ENCODE measurements around the gene VAMP3. TPM values are rescaled to one million over a fixed set of nuclear protein-coding genes. Genes with fewer than 3 reads are reported as not detected.

The VAMP3 gene
- total RNA-seq, 1 donor from 2014 or later, result 63.9 TPM

DNA sequence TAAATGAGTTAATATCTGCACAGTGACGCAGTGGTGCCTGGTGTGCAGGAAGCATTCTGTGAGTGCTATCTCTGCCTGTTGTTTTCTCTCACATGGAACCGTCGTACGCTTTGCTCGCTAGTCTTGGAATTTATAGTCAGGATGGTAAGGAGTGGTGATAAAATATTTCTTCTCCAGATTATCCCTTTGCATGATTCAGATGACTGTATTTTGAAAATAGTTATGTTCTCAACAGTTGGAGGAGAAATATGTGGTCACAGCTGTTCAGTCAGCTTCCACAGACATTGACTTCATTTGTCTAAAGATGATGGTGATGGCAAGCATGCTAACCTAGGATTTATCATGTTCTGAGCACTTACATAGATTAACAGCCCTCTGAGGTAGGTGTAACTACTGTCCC is 41.3 kb upstream of the VAMP3 start:
- no peak overlapping the region for H3K4me3 Mint-ChIP-seq

GRCh38 chr1:7732331-7732730 is 38.8 kb upstream of the VAMP3 start:
- Mint-ChIP-seq H3K4me1 (peaks cover 18% of the 10 kb centered on the region), H3K36me3 (ENCODE audit: low read depth) (no peaks in the 10 kb centered on the region), H3K27me3 (ENCODE audit: low read depth) (no peaks in the 10 kb centered on the region), H3K9me3 (no peaks in the 10 kb centered on the region), H3K27ac (ENCODE audit: unreplicated experiment) (no peak overlapping the region), H3K4me3 (no peak overlapping the region)
- TF ChIP-seq, protein P1, sequence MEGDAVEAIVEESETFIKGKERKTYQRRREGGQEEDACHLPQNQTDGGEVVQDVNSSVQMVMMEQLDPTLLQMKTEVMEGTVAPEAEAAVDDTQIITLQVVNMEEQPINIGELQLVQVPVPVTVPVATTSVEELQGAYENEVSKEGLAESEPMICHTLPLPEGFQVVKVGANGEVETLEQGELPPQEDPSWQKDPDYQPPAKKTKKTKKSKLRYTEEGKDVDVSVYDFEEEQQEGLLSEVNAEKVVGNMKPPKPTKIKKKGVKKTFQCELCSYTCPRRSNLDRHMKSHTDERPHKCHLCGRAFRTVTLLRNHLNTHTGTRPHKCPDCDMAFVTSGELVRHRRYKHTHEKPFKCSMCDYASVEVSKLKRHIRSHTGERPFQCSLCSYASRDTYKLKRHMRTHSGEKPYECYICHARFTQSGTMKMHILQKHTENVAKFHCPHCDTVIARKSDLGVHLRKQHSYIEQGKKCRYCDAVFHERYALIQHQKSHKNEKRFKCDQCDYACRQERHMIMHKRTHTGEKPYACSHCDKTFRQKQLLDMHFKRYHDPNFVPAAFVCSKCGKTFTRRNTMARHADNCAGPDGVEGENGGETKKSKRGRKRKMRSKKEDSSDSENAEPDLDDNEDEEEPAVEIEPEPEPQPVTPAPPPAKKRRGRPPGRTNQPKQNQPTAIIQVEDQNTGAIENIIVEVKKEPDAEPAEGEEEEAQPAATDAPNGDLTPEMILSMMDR (conservative IDR thresholded peaks at IDR 0.05), result no peak
- DNase-seq (ENCODE audit: low read depth, low spot score), result no peak

More for the DNA sequence above, 41.3 kb upstream of the VAMP3 start:
- Mint-ChIP-seq H3K27ac (ENCODE audit: unreplicated experiment) (no peak overlapping the region), H3K27me3 (ENCODE audit: low read depth) (no peaks in the 10 kb centered on the region), H3K4me1 (peaks cover 18% of the 10 kb centered on the region), H3K9me3 (no peaks in the 10 kb centered on the region), H3K36me3 (ENCODE audit: low read depth) (no peaks in the 10 kb centered on the region)
- TF ChIP-seq, protein P1 (conservative IDR thresholded peaks at IDR 0.05), result no peak
- no peak for DNase-seq (ENCODE audit: low read depth, low spot score)

DNA sequence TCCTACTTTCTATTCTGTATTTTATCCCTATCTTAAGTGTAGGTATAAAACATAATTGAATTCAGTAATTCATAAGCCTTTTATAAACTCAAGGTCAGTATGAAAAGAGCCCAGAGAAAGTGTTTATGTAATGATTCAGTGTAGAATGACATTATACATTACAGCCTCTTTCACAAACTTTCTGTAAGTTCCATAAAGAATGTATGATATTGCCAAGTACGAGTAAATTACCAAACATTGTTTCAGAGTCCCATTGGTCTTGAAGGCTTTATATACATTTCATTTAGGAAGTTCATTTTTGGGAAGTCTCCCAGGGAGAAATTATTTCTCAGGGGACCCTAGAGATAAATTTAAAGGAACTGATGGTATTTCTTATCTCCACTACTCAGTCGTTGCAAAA is 37.8 kb upstream of the VAMP3 start:
- Mint-ChIP-seq H3K4me1 (peaks cover 12% of the 10 kb centered on the region), H3K4me3 (no peak overlapping the region)
- TF ChIP-seq, protein P1 (conservative IDR thresholded peaks at IDR 0.05), result no peak

DNA sequence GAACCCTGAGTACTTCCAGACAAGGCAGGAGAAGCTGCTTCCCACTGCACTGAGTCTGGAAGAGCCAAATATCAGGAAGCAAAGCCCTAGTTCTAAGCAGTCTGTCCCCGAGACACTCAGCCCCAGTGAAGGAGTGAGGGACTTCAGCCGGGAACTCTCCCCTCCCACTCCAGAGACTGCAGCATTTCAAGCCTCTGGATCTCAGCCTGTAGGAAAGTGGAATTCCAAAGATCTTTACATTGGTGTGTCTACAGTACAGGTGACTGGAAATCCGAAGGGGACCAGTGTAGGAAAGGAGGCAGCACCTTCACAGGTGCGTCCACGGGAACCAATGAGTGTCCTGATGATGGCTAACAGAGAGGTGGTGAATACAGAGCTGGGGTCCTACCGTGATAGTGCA is 33.1 kb upstream of the VAMP3 start:
- Mint-ChIP-seq H3K36me3 (ENCODE audit: low read depth) (peaks cover 17% of the 10 kb centered on the region), H3K27me3 (ENCODE audit: low read depth) (no peaks in the 10 kb centered on the region), H3K4me1 (peaks cover 7% of the 10 kb centered on the region), H3K27ac (ENCODE audit: unreplicated experiment) (no peak overlapping the region), H3K9me3 (peaks cover 5% of the 10 kb centered on the region), H3K4me3 (no peak overlapping the region)
- TF ChIP-seq, protein P1 (conservative IDR thresholded peaks at IDR 0.05), result no peak
- no peak for DNase-seq (ENCODE audit: low read depth, low spot score)

More for the DNA sequence above, 37.8 kb upstream of the VAMP3 start:
- Mint-ChIP-seq H3K27me3 (ENCODE audit: low read depth) (no peaks in the 10 kb centered on the region), H3K27ac (ENCODE audit: unreplicated experiment) (no peak overlapping the region), H3K36me3 (ENCODE audit: low read depth) (peaks cover 8% of the 10 kb centered on the region), H3K9me3 (no peaks in the 10 kb centered on the region)
- no peak for DNase-seq (ENCODE audit: low read depth, low spot score)

DNA sequence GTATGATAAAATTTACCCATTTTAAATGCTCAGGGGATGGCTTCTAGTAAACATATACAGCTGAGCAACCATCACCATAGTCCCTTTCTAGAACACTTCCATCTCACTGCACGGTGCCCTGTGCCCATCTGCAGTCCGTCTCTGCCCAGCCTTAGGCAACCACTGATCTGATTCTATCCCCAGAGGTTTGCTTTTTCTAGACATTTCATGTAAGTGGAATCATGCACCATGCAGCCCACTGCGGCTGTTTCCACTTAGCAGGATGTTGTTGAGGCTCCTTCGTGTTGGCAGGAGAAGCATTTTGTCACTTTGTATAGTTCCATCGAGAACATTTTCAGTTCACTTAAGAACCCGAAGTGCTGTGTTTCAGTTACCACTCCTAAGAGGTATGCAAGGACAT is 27.8 kb upstream of the VAMP3 start:
- no peak for DNase-seq (ENCODE audit: low read depth, low spot score)
- no peaks in the 10 kb centered on the region for H3K27me3 Mint-ChIP-seq (ENCODE audit: low read depth)
- H3K36me3 Mint-ChIP-seq (ENCODE audit: low read depth), result peaks cover 9% of the 10 kb centered on the region
- peaks cover 5% of the 10 kb centered on the region for H3K9me3 Mint-ChIP-seq
- no peaks in the 10 kb centered on the region for H3K4me1 Mint-ChIP-seq
- TF ChIP-seq, protein P1 (conservative IDR thresholded peaks at IDR 0.05), result no peak
- no peak overlapping the region for H3K4me3 Mint-ChIP-seq
- H3K27ac Mint-ChIP-seq (ENCODE audit: unreplicated experiment), result no peak overlapping the region

DNA sequence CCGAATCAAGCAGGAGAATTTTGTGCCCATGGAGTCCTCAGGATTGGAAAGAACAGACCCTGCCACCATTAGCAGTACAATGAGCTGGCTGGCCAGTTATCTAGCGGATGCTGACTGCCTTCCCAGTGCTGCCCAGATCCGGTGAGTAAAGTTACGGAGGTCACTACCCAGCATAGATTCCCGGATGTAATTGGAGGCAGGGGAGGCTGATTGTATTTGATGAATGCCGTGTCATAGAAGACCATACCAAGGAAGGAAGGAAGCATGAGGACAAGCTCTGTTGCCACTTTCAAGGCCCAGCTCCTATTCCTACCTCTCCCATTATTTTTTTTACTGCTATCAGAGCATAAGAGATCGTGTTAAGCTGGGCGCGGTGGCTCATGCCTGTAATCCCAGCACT is 26.2 kb upstream of the VAMP3 start:
- Mint-ChIP-seq H3K27ac (ENCODE audit: unreplicated experiment) (peak overlapping the region; percentile 80), H3K4me1 (no peaks in the 10 kb centered on the region), H3K27me3 (ENCODE audit: low read depth) (no peaks in the 10 kb centered on the region), H3K9me3 (no peaks in the 10 kb centered on the region), H3K4me3 (no peak overlapping the region), H3K36me3 (ENCODE audit: low read depth) (no peaks in the 10 kb centered on the region)
- DNase-seq (ENCODE audit: low read depth, low spot score), result no peak
- TF ChIP-seq, protein P1 (conservative IDR thresholded peaks at IDR 0.05), result no peak

Measured in neural crest cell (in vitro differentiated cells).